ENCODE data around the gene ANKRD39.
"Not testable (repeated sequence)": the region's sequence is repeated elsewhere in the genome, so short reads cannot be mapped to it uniquely, and the experiment has no call there.

The ANKRD39 gene

GRCh38 chr2:96857667-96858372 is at the start of gene ANKRD39:
Gene ANKRD39 (minus strand): TSS chr2:96858016. CDS start chr2:96857987, 29 bp downstream.
- DNase-seq, result peak; percentile 82

GRCh38 chr2:96906729-96907114 is 48.9 kb upstream of the ANKRD39 start:
- DNase-seq, result no peak

- no peak for DNase-seq
These were observed 46.0 kb upstream of the ANKRD39 start for GRCh38 chr2:96903815-96904214.

GRCh38 chr2:96903318-96903717 is 45.5 kb upstream of the ANKRD39 start:
- no peak for DNase-seq

GRCh38 chr2:96900237-96900636 is 42.4 kb upstream of the ANKRD39 start:
- no peak for DNase-seq

GRCh38 chr2:96899413-96899741 is 41.6 kb upstream of the ANKRD39 start:
- DNase-seq, result no peak

- no peak for DNase-seq
These were observed 41.0 kb upstream of the ANKRD39 start for GRCh38 chr2:96898641-96899412.

GRCh38 chr2:96898135-96898505 is 40.3 kb upstream of the ANKRD39 start:
- no peak for DNase-seq

GRCh38 chr2:96897491-96898134 is 39.8 kb upstream of the ANKRD39 start:
- no peak for DNase-seq

- no peak for DNase-seq
These were observed 38.2 kb upstream of the ANKRD39 start for GRCh38 chr2:96895746-96896651.

GRCh38 chr2:96895032-96895745 is 37.4 kb upstream of the ANKRD39 start:
- no peak for DNase-seq

GRCh38 chr2:96894151-96894531 is 36.3 kb upstream of the ANKRD39 start:
- DNase-seq, result no peak

- DNase-seq, result no peak
These were observed 35.7 kb upstream of the ANKRD39 start for GRCh38 chr2:96893289-96894150.

GRCh38 chr2:96891591-96892333 is 33.9 kb upstream of the ANKRD39 start:
- no peak for DNase-seq

- no peak for DNase-seq
These were observed 33.0 kb upstream of the ANKRD39 start for GRCh38 chr2:96890726-96891385.

GRCh38 chr2:96890252-96890651 is 32.4 kb upstream of the ANKRD39 start:
- no peak for DNase-seq

GRCh38 chr2:96889502-96889901 is 31.7 kb upstream of the ANKRD39 start:
- not testable (repeated sequence) for DNase-seq

GRCh38 chr2:96888072-96889011 is 30.5 kb upstream of the ANKRD39 start:
- DNase-seq, result no peak

- no peak for DNase-seq
These were observed 29.7 kb upstream of the ANKRD39 start for GRCh38 chr2:96887493-96888012.

Data from SIG-M5 (cell line).